ENCODE data around the gene ZNF594. TPM values are rescaled to one million over a fixed set of nuclear protein-coding genes. Genes with fewer than 3 reads are reported as not detected.
"Not testable (repeated sequence)": the region's sequence is repeated elsewhere in the genome, so short reads cannot be mapped to it uniquely, and the experiment has no call there.

The ZNF594 gene
- 8.9 and 20.3 TPM in 2 replicates for total RNA-seq (ENCODE audit: low replicate concordance)
- long read RNA-seq, full-length matches to known transcripts: 6 of 8 reads
- long read RNA-seq, partial matches to known transcripts: 0 of 8 reads
- long read RNA-seq, other reads (novel, unspliced or antisense): 2 of 8 reads

DNA sequence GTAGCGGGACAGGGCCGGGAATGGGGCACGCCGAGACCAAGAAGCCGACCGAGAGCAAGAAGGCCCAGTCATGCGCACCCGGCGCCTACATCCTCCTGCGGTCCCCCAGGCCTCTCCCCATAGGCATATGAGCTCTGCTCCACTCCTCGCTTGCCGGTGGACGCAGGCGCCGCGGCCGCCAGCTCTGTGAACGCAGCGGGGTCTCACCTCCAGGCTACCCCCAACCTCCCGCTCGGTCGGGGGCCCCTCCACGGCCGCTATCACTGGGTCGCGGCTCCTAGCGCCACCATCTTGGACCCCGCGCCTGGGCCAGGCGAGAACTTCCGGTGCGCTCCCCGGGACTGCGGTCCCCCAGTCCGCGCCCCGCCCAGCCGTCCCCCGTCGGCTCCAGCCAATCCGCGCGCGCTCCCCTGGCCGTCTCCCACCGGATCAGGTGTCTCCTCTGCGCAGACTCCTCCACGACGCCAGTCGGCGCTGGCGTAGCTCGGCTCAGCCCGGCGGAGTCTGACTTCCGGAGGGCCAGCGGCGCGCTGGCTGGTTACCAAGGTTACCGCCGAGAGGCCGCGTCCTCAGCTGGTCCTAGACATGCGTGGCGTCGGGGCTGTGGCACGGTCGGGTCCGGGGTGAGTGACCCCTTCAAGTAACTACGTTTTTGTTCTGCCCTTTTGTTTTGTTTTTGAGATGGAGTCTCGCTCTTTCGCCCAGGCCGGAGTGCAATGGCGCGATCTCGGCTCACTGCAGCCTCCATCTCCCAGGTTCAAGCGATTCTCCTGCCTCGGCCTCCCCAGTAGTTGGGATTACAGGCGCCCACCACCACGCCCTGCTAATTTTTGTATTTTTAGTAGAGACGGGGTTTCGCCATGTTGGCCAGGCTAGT, at the start of gene ZNF594:
TSS of gene ZNF594 (minus strand) at position 328 of the 877 bp plus-strand sequence. CDS start 7,612 bp downstream, outside the sequence.
- Mint-ChIP-seq H3K27ac (peak within 1 kb of the TSS; percentile 76), H3K36me3 (peaks cover 44% of the 10 kb centered on the region), H3K4me1 (ENCODE audit: unreplicated experiment) (peaks cover 8% of the 10 kb centered on the region), H3K4me3 (peak within 1 kb of the TSS; percentile 92), H3K9me3 (peaks cover 11% of the 10 kb centered on the region), H3K27me3 (no peaks in the 10 kb centered on the region)
- TF ChIP-seq, protein P1, sequence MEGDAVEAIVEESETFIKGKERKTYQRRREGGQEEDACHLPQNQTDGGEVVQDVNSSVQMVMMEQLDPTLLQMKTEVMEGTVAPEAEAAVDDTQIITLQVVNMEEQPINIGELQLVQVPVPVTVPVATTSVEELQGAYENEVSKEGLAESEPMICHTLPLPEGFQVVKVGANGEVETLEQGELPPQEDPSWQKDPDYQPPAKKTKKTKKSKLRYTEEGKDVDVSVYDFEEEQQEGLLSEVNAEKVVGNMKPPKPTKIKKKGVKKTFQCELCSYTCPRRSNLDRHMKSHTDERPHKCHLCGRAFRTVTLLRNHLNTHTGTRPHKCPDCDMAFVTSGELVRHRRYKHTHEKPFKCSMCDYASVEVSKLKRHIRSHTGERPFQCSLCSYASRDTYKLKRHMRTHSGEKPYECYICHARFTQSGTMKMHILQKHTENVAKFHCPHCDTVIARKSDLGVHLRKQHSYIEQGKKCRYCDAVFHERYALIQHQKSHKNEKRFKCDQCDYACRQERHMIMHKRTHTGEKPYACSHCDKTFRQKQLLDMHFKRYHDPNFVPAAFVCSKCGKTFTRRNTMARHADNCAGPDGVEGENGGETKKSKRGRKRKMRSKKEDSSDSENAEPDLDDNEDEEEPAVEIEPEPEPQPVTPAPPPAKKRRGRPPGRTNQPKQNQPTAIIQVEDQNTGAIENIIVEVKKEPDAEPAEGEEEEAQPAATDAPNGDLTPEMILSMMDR (conservative IDR thresholded peaks at IDR 0.05): peak; percentile 81
- DNase-seq (ENCODE audit: extremely low spot score, unreplicated experiment): peak; percentile 97

DNA sequence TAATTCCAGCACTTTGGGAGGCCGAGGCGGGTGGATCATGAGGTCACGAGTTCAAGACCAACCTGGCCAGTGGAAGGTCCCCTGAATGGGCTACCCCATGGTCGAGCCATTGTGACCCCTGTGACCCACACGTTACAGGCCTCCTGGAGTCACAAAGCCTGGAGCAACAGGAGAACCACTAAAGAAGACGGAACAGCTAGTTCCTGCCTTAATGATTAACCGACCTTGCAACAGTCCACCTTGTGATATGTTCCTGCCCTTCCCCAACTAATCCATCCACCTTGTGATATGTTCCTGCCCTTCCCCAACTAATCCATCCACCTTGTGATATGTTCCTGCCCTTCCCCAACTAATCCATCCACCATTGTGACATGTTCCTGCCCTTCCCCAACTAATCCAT, 48.1 kb upstream of the ZNF594 start:
- not testable (repeated sequence) for H3K4me1 Mint-ChIP-seq (ENCODE audit: unreplicated experiment); DNase-seq (ENCODE audit: extremely low spot score, unreplicated experiment); H3K9me3 Mint-ChIP-seq; H3K27ac Mint-ChIP-seq; H3K36me3 Mint-ChIP-seq; H3K27me3 Mint-ChIP-seq; H3K4me3 Mint-ChIP-seq

DNA sequence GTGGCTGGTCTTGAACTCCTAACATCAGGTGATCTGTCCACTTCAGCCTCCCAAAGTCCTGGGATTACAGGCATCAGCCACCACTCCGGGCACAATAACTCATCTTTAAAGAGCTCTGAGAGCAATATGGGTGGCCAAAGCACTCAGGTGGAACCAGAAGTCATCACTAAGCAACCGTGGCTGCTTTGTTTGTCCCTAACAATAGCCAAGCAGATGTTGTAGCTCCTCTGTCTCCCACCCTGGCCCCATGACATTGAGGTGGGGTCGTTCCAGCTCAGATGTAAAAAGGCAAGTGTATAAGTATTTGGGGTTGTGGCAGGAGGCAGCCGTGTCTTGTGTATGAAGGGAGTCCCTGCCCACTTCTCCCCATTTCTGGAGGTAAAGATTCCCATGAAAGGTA, 46.7 kb upstream of the ZNF594 start:
- no peak for DNase-seq (ENCODE audit: extremely low spot score, unreplicated experiment)
- Mint-ChIP-seq H3K9me3 (no peaks in the 10 kb centered on the region), H3K27me3 (no peaks in the 10 kb centered on the region), H3K4me3 (no peak overlapping the region), H3K4me1 (ENCODE audit: unreplicated experiment) (no peaks in the 10 kb centered on the region), H3K36me3 (peaks cover 3% of the 10 kb centered on the region), H3K27ac (no peak overlapping the region)
- TF ChIP-seq, protein P1 (conservative IDR thresholded peaks at IDR 0.05): no peak

DNA sequence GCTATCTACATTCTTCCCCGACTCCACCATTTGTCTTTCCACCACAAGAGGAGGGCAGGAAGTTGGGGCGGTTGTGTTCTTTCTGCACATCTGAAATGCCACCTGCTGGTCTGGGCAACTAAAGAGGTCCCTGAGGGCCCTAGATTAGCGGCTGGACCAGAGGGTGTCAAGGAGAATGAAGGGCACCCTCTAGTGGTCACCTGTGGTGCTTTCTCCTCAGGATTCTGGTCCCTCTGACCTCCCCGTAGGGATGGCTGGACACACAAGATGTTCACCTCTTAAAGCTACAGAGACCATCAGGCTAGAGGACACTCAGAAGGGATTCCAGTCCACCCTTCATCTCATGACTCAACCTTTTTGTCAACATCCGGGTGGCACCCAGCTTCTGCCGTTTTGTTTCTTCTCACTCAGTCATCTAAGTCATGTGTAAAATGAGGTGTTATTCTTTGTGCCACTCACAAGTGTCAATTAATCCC, 45.9 kb upstream of the ZNF594 start:
- Mint-ChIP-seq H3K27ac (no peak overlapping the region), H3K4me3 (no peak overlapping the region), H3K9me3 (no peaks in the 10 kb centered on the region), H3K4me1 (ENCODE audit: unreplicated experiment) (no peaks in the 10 kb centered on the region), H3K27me3 (no peaks in the 10 kb centered on the region), H3K36me3 (peaks cover 3% of the 10 kb centered on the region)
- no peak for DNase-seq (ENCODE audit: extremely low spot score, unreplicated experiment)
- TF ChIP-seq, protein P1 (conservative IDR thresholded peaks at IDR 0.05): peak; percentile 74

DNA sequence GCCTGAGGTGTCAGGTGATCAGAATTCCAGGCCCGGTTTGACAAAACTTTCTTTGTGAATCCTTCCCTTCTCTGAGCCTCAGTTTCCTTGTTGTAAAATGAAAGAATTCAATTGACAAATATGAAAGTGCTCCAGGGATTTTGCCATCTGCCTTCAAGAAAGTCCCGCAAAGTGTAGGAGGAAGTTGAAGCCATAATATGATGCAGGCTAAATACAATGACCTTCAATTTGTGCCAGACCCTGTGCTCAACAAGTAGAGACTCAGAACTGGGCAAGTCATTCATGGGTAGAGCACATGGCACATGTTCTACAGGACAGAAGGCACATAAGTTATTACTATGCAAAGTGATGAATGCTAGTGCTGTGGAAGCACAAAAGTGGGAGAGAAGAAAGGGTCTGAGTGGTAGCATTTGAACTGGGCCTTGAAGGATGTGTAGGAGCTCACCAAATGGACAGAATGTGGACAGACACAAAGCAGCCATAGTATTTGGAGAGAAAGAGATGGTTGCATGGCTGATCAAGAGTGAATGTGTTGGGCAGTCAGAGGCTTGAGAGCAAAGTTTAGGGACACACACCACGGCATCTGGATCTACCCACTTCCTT, 45.4 kb upstream of the ZNF594 start:
- DNase-seq (ENCODE audit: extremely low spot score, unreplicated experiment): no peak
- no peaks in the 10 kb centered on the region for H3K27me3 Mint-ChIP-seq
- no peak overlapping the region for H3K4me3 Mint-ChIP-seq
- no peak overlapping the region for H3K27ac Mint-ChIP-seq
- peaks cover 3% of the 10 kb centered on the region for H3K36me3 Mint-ChIP-seq
- TF ChIP-seq, protein P1 (conservative IDR thresholded peaks at IDR 0.05): no peak
- no peaks in the 10 kb centered on the region for H3K9me3 Mint-ChIP-seq
- H3K4me1 Mint-ChIP-seq (ENCODE audit: unreplicated experiment): no peaks in the 10 kb centered on the region

All from type B pancreatic cell (in vitro differentiated cells).